Gastroesophageal sphincter (tissue), 3 donors: ENCODE results near the gene FBXL16.

Experiments
- POLR2AphosphoS5 ChIP-seq: sonication (generic); formaldehyde crosslinking; IDR thresholded peaks from one replicate; pipeline ENCODE4 v1.6.1; 2017; ENCODE audit warnings: antibody characterized with exemption
- TF ChIP-seq, protein P1 (sequence below), 4 experiments: fragments of 200-600 bp in 2 of 4; fragments of 450-650 bp in 2 of 4; sonication (generic) in 1 of 4; IDR thresholded peaks; one replicate each; pipeline ENCODE4 v1.5.1; 2017 to 2019; ENCODE audit warnings: antibody characterized with exemption in 4 of 4, mild to moderate bottlenecking in 2 of 4, moderate library complexity in 2 of 4

GRCh38 chr16:725041-725376, 19.4 kb upstream of the FBXL16 start:
- TF ChIP-seq, protein P1, sequence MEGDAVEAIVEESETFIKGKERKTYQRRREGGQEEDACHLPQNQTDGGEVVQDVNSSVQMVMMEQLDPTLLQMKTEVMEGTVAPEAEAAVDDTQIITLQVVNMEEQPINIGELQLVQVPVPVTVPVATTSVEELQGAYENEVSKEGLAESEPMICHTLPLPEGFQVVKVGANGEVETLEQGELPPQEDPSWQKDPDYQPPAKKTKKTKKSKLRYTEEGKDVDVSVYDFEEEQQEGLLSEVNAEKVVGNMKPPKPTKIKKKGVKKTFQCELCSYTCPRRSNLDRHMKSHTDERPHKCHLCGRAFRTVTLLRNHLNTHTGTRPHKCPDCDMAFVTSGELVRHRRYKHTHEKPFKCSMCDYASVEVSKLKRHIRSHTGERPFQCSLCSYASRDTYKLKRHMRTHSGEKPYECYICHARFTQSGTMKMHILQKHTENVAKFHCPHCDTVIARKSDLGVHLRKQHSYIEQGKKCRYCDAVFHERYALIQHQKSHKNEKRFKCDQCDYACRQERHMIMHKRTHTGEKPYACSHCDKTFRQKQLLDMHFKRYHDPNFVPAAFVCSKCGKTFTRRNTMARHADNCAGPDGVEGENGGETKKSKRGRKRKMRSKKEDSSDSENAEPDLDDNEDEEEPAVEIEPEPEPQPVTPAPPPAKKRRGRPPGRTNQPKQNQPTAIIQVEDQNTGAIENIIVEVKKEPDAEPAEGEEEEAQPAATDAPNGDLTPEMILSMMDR (IDR thresholded peaks at IDR 0.05), result no peak
- no peak for TF ChIP-seq POLR2AphosphoS5
